ENCODE measurements around the gene NFE2.

NFE2 gene

DNA sequence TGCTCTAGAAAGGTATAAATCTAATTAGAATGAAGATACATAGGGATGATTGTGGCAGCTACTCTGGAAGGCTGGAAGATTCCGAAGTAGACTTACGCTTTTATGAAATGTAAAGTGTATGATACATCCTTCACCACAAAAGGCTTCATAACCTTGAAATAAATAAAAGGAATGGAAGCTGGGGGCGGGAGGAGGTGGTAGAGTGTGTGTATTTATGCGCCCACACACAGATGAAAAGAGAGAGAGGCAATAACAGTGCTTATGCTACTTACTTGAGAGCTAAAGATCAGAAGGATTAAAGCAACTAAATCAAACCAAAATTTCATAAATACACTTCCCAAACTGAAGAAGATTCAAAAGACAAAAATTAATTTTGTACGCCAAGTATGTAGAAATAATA lies 51.3 kb downstream of the NFE2 start:
- no peak for DNase-seq (ENCODE audit: low read depth)

DNA sequence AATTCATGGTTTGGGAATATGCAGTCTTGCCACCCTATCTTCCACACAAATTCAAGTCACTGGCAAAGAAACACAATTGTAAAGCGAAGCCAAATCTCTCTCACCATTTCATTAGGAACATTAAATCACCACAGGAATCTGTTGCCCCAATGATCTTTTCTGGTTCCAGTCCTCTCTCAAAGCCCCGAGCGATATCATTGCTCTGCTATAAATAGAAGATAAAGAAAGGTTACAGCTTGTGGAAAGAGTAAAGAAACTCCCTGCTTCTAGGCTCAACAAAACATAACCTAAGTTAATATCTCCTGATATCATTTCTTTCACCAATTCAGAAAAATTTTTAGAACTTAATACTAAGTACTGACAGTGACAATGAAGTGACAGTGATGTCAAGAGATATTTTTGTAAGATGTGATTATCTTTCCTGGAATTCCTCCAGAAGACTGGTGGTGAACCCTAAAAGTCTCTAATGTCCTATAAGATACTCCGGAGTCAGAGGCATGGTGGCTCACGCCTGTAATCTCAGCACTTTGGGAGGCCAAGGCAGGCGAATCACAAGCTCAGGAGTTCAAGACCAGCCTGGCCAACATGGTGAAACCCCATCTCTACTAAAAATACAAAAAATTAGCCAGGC lies 54.7 kb downstream of the NFE2 start:
- DNase-seq (ENCODE audit: low read depth) = no peak

All from activated T-cell treated with anti-CD3 and anti-CD28 coated beads for 24 hours (primary cell).